GM23338 (cell line): ENCODE measurements around the gene SHANK2. TPM values are rescaled to one million over a fixed set of nuclear protein-coding genes. Genes with fewer than 3 reads are reported as not detected.
A peak's percentile ranks its signal among the peaks of the same experiment; 100 is the strongest.

Experiments used
- ATAC-seq: fragments of 200-7000 bp; cut with Tn5 transposase; 3 replicates; pipeline ENCODE4 v1.9.1; 2020
- DNase-seq: peaks from one replicate; pipeline ENCODE4 v3.0.0-alpha.2; 2015; ENCODE audit warnings: low spot score
- H2AFZ ChIP-seq: fragments of 200-600 bp; sonication (generic); 2 replicates; pipeline ENCODE4 v1.8.0; 2016; ENCODE audit warnings: antibody characterized with exemption, mild to moderate bottlenecking, moderate library complexity
- H3F3A ChIP-seq: fragments of 200-600 bp; sonication (generic); replicated peaks from 2 replicates; pipeline ENCODE4 v1.8.0; 2017; ENCODE audit warnings: antibody characterized with exemption, mixed run types, low read depth
- H3K27ac ChIP-seq: fragments of 200-600 bp; sonication (generic); 2 replicates; pipeline ENCODE4 v1.6.1; 2016; ENCODE audit warnings: low read depth
- H3K27me3 ChIP-seq: fragments of 200-600 bp; sonication (generic); 2 replicates; pipeline ENCODE4 v1.8.0; 2016; ENCODE audit warnings: mild to moderate bottlenecking, mixed run types, moderate library complexity; ENCODE audit not compliant: insufficient read depth
- H3K36me3 ChIP-seq: fragments of 200-600 bp; sonication (generic); 2 replicates; pipeline ENCODE4 v1.8.0; 2016; ENCODE audit warnings: mild to moderate bottlenecking; ENCODE audit not compliant: insufficient read depth
- H3K4me1 ChIP-seq: fragments of 200-600 bp; sonication (generic); 2 replicates; pipeline ENCODE4 v1.8.0; 2016; ENCODE audit warnings: mild to moderate bottlenecking, moderate library complexity; ENCODE audit not compliant: insufficient read depth
- H3K4me2 ChIP-seq: fragments of 200-600 bp; sonication (generic); 2 replicates; pipeline ENCODE4 v1.7.1; 2017; ENCODE audit warnings: mixed run types
- H3K4me3 ChIP-seq: fragments of 200-600 bp; sonication (generic); 2 replicates; pipeline ENCODE4 v1.6.1; 2016; ENCODE audit warnings: mixed run types
- H3K79me2 ChIP-seq: fragments of 200-600 bp; sonication (generic); replicated peaks from 2 replicates; pipeline ENCODE4 v1.8.0; 2017; ENCODE audit warnings: mild to moderate bottlenecking; ENCODE audit not compliant: insufficient read depth
- H3K9me2 ChIP-seq: fragments of 200-600 bp; sonication (generic); 2 replicates; pipeline ENCODE4 v1.8.0; 2017; ENCODE audit not compliant: insufficient read depth
- H4K20me1 ChIP-seq: fragments of 200-600 bp; sonication (generic); replicated peaks from 2 replicates; pipeline ENCODE4 v1.8.0; 2017; ENCODE audit warnings: mild to moderate bottlenecking; ENCODE audit not compliant: insufficient read depth
- H3K27ac Mint-ChIP-seq: 2 replicates; pipeline ENCODE4 v1.8.0; 2020; ENCODE audit warnings: inconsistent platforms, mild to moderate bottlenecking, moderate library complexity, mixed read lengths
- H3K27me3 Mint-ChIP-seq: 3 replicates; pipeline ENCODE4 v1.8.0; 2022; ENCODE audit warnings: low read depth, mild to moderate bottlenecking, moderate library complexity, mixed read lengths, inconsistent platforms; ENCODE audit not compliant: insufficient read depth, poor library complexity
- H3K36me3 Mint-ChIP-seq: 3 replicates; pipeline ENCODE4 v1.8.0; 2021; ENCODE audit warnings: low read depth, mild to moderate bottlenecking, inconsistent platforms, moderate library complexity, mixed read lengths
- H3K4me1 Mint-ChIP-seq: 3 replicates; pipeline ENCODE4 v1.8.0; 2020; ENCODE audit warnings: mild to moderate bottlenecking, inconsistent platforms, mixed read lengths
- H3K4me3 Mint-ChIP-seq: 3 replicates; pipeline ENCODE4 v1.8.0; 2021; ENCODE audit warnings: moderate library complexity, mild to moderate bottlenecking, inconsistent platforms, mixed read lengths
- H3K9me3 Mint-ChIP-seq: 3 replicates; pipeline ENCODE4 v1.8.0; 2020; ENCODE audit warnings: moderate library complexity, mild to moderate bottlenecking, inconsistent platforms, mixed read lengths
- CREB1 ChIP-seq: fragments of 250-450 bp; sonication (Bioruptor Pico); IDR thresholded peaks from 2 replicates; pipeline ENCODE4 v1.5.0; 2020; ENCODE audit warnings: low read depth, mild to moderate bottlenecking, moderate library complexity
- CTCF ChIP-seq, 2 experiments: fragments of 200-600 bp in 1 of 2; sonication (generic) in 1 of 2; conservative IDR thresholded peaks; 2 replicates each; pipeline versions ENCODE4 v1.5.1 to v1.6.1; 2016 to 2017; ENCODE audit warnings: antibody characterized with exemption in 2 of 2, low read depth in 2 of 2, mild to moderate bottlenecking in 2 of 2, moderate library complexity in 1 of 2
- EZH2 ChIP-seq: fragments of 200-600 bp; sonication (generic); IDR thresholded peaks from one replicate; pipeline ENCODE4 v1.8.0; 2017; ENCODE audit warnings: antibody characterized with exemption, mild to moderate bottlenecking, low read depth; ENCODE audit not compliant: unreplicated experiment
- EZH2phosphoT487 ChIP-seq: fragments of 200-600 bp; sonication (generic); IDR thresholded peaks from one replicate; pipeline ENCODE4 v1.8.1; 2018; ENCODE audit warnings: antibody characterized with exemption; ENCODE audit not compliant: unreplicated experiment
- JUNB ChIP-seq: IDR thresholded peaks from one replicate; pipeline ENCODE4 v1.6.1; 2016; ENCODE audit warnings: antibody characterized with exemption; ENCODE audit not compliant: unreplicated experiment
- NANOG ChIP-seq: IDR thresholded peaks from 2 replicates; pipeline ENCODE4 v1.6.1; 2016; ENCODE audit warnings: antibody characterized with exemption, borderline replicate concordance
- POLR2AphosphoS5 ChIP-seq: IDR thresholded peaks from 2 replicates; pipeline ENCODE4 v1.6.1; 2016; ENCODE audit warnings: antibody characterized with exemption, low read depth
- REST ChIP-seq: IDR thresholded peaks from one replicate; pipeline ENCODE4 v1.6.1; 2018; ENCODE audit warnings: antibody characterized with exemption; ENCODE audit not compliant: unreplicated experiment
- STAT1 ChIP-seq: IDR thresholded peaks from one replicate; pipeline ENCODE4 v1.6.1; 2016; ENCODE audit warnings: antibody characterized with exemption; ENCODE audit not compliant: unreplicated experiment
- ZNF114 ChIP-seq: fragments of 250-450 bp; sonication (Bioruptor Pico); IDR thresholded peaks from 2 replicates; pipeline ENCODE4 v1.5.0; 2020; ENCODE audit warnings: mild to moderate bottlenecking, moderate library complexity
- ZNF331 ChIP-seq: fragments of 250-450 bp; sonication (Bioruptor Pico); IDR thresholded peaks from 2 replicates; pipeline ENCODE4 v1.5.0; 2020; ENCODE audit warnings: low read depth, mild to moderate bottlenecking, moderate library complexity
- ZNF462 ChIP-seq: fragments of 250-450 bp; sonication (Bioruptor Pico); IDR thresholded peaks from 2 replicates; pipeline ENCODE4 v1.5.0; 2020; ENCODE audit warnings: mild to moderate bottlenecking, moderate library complexity
- polyA plus RNA-seq: library from polyadenylated mRNA; unstranded; fragments of >200 nt; fragmentation: Nextera tagmentation; extraction: Ambion mirVana; gene quantifications from 2 replicates; pipeline ENCODE4 v1.2.1, GENCODE V29; 2016
- total RNA-seq: library from RNA; depleted of rRNA; stranded (reverse); fragments of >200 nt; shearing (Covaris generic); gene quantifications from 2 replicates; pipeline ENCODE4 v1.2.3, GENCODE V29; 2014

SHANK2 gene
- total and polyA plus RNA-seq, 2 experiments from 2014 or later = 22.0 to 81.4 TPM

- no peak for TF ChIP-seq ZNF462 (CRISPR knock-in tag)
Observed at GRCh38 chr11:71223081-71223405, 29.3 kb downstream of the SHANK2 start (continued).

GRCh38 chr11:71222318-71223080 lies 29.9 kb downstream of the SHANK2 start:
- no peak overlapping the region for H3K4me3 ChIP-seq
- Mint-ChIP-seq H3K27me3 (peaks cover 3% of the 10 kb centered on the region), H3K4me3 (no peak overlapping the region), H3K4me1 (peaks cover 24% of the 10 kb centered on the region; the same call in 2 of the 3 replicates), H3K9me3 (peaks cover 7% of the 10 kb centered on the region), H3K27ac (peak overlapping the region; percentile 90), H3K36me3 (peaks cover 52% of the 10 kb centered on the region)
- ATAC-seq (no peak), DNase-seq (no peak)
- H3K4me2 ChIP-seq = no peak overlapping the region
- no peak overlapping the region for H2AFZ ChIP-seq
- H3K36me3 ChIP-seq = no peaks in the 10 kb centered on the region; the same call in 1 of the 2 replicates
- peaks cover 24% of the 10 kb centered on the region for H4K20me1 ChIP-seq
- no peak overlapping the region for H3K27ac ChIP-seq
- no peaks in the 10 kb centered on the region for H3K27me3 ChIP-seq
- peaks cover 92% of the 10 kb centered on the region for H3K79me2 ChIP-seq
- H3K4me1 ChIP-seq = no peaks in the 10 kb centered on the region
- no peaks in the 10 kb centered on the region for H3F3A ChIP-seq
- H3K9me2 ChIP-seq = no peaks in the 10 kb centered on the region
- TF ChIP-seq CREB1 (no peak), EZH2phosphoT487 (no peak), STAT1 (no peak), NANOG (no peak), CTCF (conservative IDR thresholded peaks at IDR 0.05; ENCODE audit: low read depth in 2 of 2) (no peak), ZNF331 (CRISPR knock-in tag) (no peak), ZNF114 (CRISPR knock-in tag) (no peak), REST (no peak), POLR2AphosphoS5 (no peak), EZH2 (no peak), JUNB (no peak)
